ENCODE results near the gene ACTR8.

GRCh38 chr3:53859178-53859577 is 22.8 kb downstream of the ACTR8 start:
- TF ChIP-seq EZH2phosphoT487 (IDR thresholded peaks at IDR 0.05; ENCODE audit: borderline replicate concordance, low read depth, low read length) (no peak), CTCF (conservative IDR thresholded peaks at IDR 0.05; ENCODE audit: low read length) (no peak)
